Measurements from ENCODE around the gene GPT2. TPM values are rescaled to one million over a fixed set of nuclear protein-coding genes. Genes with fewer than 3 reads are reported as not detected.

Gene GPT2
- total RNA-seq, 1 donor from 2014 or later, result 35.0 TPM

GRCh38 chr16:46895399-46896313 is 11.5 kb downstream of the GPT2 start:
- Mint-ChIP-seq H3K27ac (ENCODE audit: unreplicated experiment) (peak overlapping the region; percentile 3), H3K4me1 (ENCODE audit: unreplicated experiment) (peaks cover 17% of the 10 kb centered on the region), H3K4me3 (ENCODE audit: unreplicated experiment) (no peak overlapping the region), H3K36me3 (ENCODE audit: unreplicated experiment) (peaks cover 17% of the 10 kb centered on the region), H3K27me3 (ENCODE audit: unreplicated experiment) (no peaks in the 10 kb centered on the region), H3K9me3 (ENCODE audit: unreplicated experiment) (no peaks in the 10 kb centered on the region)
- DNase-seq (ENCODE audit: extremely low spot score, unreplicated experiment), result no peak
- no peak for TF ChIP-seq CTCF (IDR thresholded peaks at IDR 0.05)

- no peak overlapping the region for H3K4me3 Mint-ChIP-seq (ENCODE audit: unreplicated experiment)
- peaks cover 17% of the 10 kb centered on the region for H3K36me3 Mint-ChIP-seq (ENCODE audit: unreplicated experiment)
- H3K27ac Mint-ChIP-seq (ENCODE audit: unreplicated experiment), result peak overlapping the region; percentile 3
- H3K9me3 Mint-ChIP-seq (ENCODE audit: unreplicated experiment), result no peaks in the 10 kb centered on the region
- no peak for DNase-seq (ENCODE audit: extremely low spot score, unreplicated experiment)
- peaks cover 24% of the 10 kb centered on the region for H3K4me1 Mint-ChIP-seq (ENCODE audit: unreplicated experiment)
- H3K27me3 Mint-ChIP-seq (ENCODE audit: unreplicated experiment), result no peaks in the 10 kb centered on the region
- TF ChIP-seq CTCF (IDR thresholded peaks at IDR 0.05), result no peak
Observed at GRCh38 chr16:46896314-46896968, 12.3 kb downstream of the GPT2 start.

- TF ChIP-seq CTCF (IDR thresholded peaks at IDR 0.05), result no peak
- DNase-seq (ENCODE audit: extremely low spot score, unreplicated experiment), result no peak
- Mint-ChIP-seq H3K9me3 (ENCODE audit: unreplicated experiment) (no peaks in the 10 kb centered on the region), H3K36me3 (ENCODE audit: unreplicated experiment) (peaks cover 18% of the 10 kb centered on the region), H3K27ac (ENCODE audit: unreplicated experiment) (no peak overlapping the region), H3K27me3 (ENCODE audit: unreplicated experiment) (no peaks in the 10 kb centered on the region), H3K4me3 (ENCODE audit: unreplicated experiment) (no peak overlapping the region), H3K4me1 (ENCODE audit: unreplicated experiment) (peaks cover 30% of the 10 kb centered on the region)
Observed at GRCh38 chr16:46897471-46897870, 13.3 kb downstream of the GPT2 start.

- H3K4me1 Mint-ChIP-seq (ENCODE audit: unreplicated experiment), result peaks cover 30% of the 10 kb centered on the region
- no peak overlapping the region for H3K27ac Mint-ChIP-seq (ENCODE audit: unreplicated experiment)
- H3K4me3 Mint-ChIP-seq (ENCODE audit: unreplicated experiment), result no peak overlapping the region
- H3K27me3 Mint-ChIP-seq (ENCODE audit: unreplicated experiment), result no peaks in the 10 kb centered on the region
- H3K36me3 Mint-ChIP-seq (ENCODE audit: unreplicated experiment), result peaks cover 19% of the 10 kb centered on the region
- no peak for DNase-seq (ENCODE audit: extremely low spot score, unreplicated experiment)
- TF ChIP-seq CTCF (IDR thresholded peaks at IDR 0.05), result no peak
- H3K9me3 Mint-ChIP-seq (ENCODE audit: unreplicated experiment), result no peaks in the 10 kb centered on the region
Observed at GRCh38 chr16:46898006-46898405, 13.8 kb downstream of the GPT2 start.

Measured in osteocyte (in vitro differentiated cells).